CD4-positive, alpha-beta T cell treated with Interferon alpha-2 for 1 hour (primary cell): ENCODE data around the gene NID1.
A peak's percentile ranks its signal among the peaks of the same experiment; 100 is the strongest.
"Not testable (repeated sequence)": the region's sequence is repeated elsewhere in the genome, so short reads cannot be mapped to it uniquely, and the experiment has no call there.

Experiments used
- DNase-seq, 2 donors: peaks; one replicate each; pipeline ENCODE4 v3.0.0-alpha.2; 2020 to 2022

NID1 gene

GRCh38 chr1:235995511-235995910 lies 69.4 kb downstream of the NID1 start:
- no peak for DNase-seq

GRCh38 chr1:235993652-235994051 lies 71.2 kb downstream of the NID1 start:
- no peak for DNase-seq

- no peak for DNase-seq
Observed at GRCh38 chr1:235992868-235993267, 72.0 kb downstream of the NID1 start.

- DNase-seq = no peak
Observed at GRCh38 chr1:235992346-235992745, 72.5 kb downstream of the NID1 start.

GRCh38 chr1:235990330-235990795 lies 74.5 kb downstream of the NID1 start:
- no peak for DNase-seq

GRCh38 chr1:235989105-235989504 lies 75.8 kb downstream of the NID1 start:
- DNase-seq = no peak

- no peak for DNase-seq
Observed at GRCh38 chr1:235986869-235987268, 78.0 kb downstream of the NID1 start.

GRCh38 chr1:235984041-235984825 lies 80.7 kb downstream of the NID1 start:
- no peak for DNase-seq

GRCh38 chr1:235980976-235981375 lies 83.9 kb downstream of the NID1 start:
- DNase-seq = no peak

- no peak for DNase-seq
Observed at GRCh38 chr1:235979716-235980333, 85.1 kb downstream of the NID1 start.

- DNase-seq = no peak
Observed at GRCh38 chr1:235979176-235979575, 85.7 kb downstream of the NID1 start.

GRCh38 chr1:235976490-235976889 lies 88.4 kb downstream of the NID1 start:
- no peak for DNase-seq

- no peak for DNase-seq
Observed at GRCh38 chr1:235974616-235975015, 90.3 kb downstream of the NID1 start.

GRCh38 chr1:235972691-235973090 lies 92.2 kb downstream of the NID1 start:
- not testable (repeated sequence) for DNase-seq

- DNase-seq = no peak
Observed at GRCh38 chr1:235972311-235972689, 92.6 kb downstream of the NID1 start.

- DNase-seq = peak; percentile 90 to 91
Observed at GRCh38 chr1:235971571-235972310, 93.1 kb downstream of the NID1 start.

GRCh38 chr1:235971020-235971419 lies 93.9 kb downstream of the NID1 start:
- DNase-seq = no peak

GRCh38 chr1:235968831-235969230 lies 96.1 kb downstream of the NID1 start:
- no peak for DNase-seq

GRCh38 chr1:235966134-235966533 lies 98.8 kb downstream of the NID1 start:
- not testable (repeated sequence) for DNase-seq

- no peak for DNase-seq
Observed at GRCh38 chr1:235960809-235961208, 104.1 kb downstream of the NID1 start.

- DNase-seq = no peak
Observed at GRCh38 chr1:235958021-235958420, 106.9 kb downstream of the NID1 start.

- no peak for DNase-seq
Observed at GRCh38 chr1:235955777-235956176, 109.1 kb downstream of the NID1 start.
